Mesenchymal stem cell (in vitro differentiated cells and primary cell): ENCODE measurements around the gene RND3.
A peak's percentile ranks its signal among the peaks of the same experiment; 100 is the strongest.

ENCODE experiments used
- DNase-seq: peaks from one replicate; pipeline ENCODE4 v3.0.0-alpha.2; 2013
- H2AFZ ChIP-seq: one replicate; pipeline ENCODE4 v1.6.1; 2013; ENCODE audit warnings: low read depth, mild to moderate bottlenecking, control low read depth, inconsistent platforms, low read length, moderate library complexity
- H2AK5ac ChIP-seq: 2 replicates; pipeline ENCODE4 v1.6.1; 2013; ENCODE audit warnings: low read length, moderate library complexity, mild to moderate bottlenecking, inconsistent platforms; ENCODE audit not compliant: severe bottlenecking
- H2BK120ac ChIP-seq: one replicate; pipeline ENCODE4 v1.6.1; 2013; ENCODE audit warnings: low read depth, mild to moderate bottlenecking, inconsistent platforms, low read length, moderate library complexity
- H2BK12ac ChIP-seq, 2 experiments: one replicate each; pipeline ENCODE4 v1.6.1; 2013; ENCODE audit warnings: inconsistent platforms in 2 of 2, low read length in 2 of 2, mild to moderate bottlenecking in 2 of 2, moderate library complexity in 2 of 2, control low read depth in 1 of 2
- H2BK15ac ChIP-seq: one replicate; pipeline ENCODE4 v1.6.1; 2013; ENCODE audit warnings: mild to moderate bottlenecking, low read depth, inconsistent platforms; ENCODE audit not compliant: poor library complexity, severe bottlenecking
- H2BK5ac ChIP-seq: 2 replicates; pipeline ENCODE4 v1.6.1; 2013; ENCODE audit warnings: low read depth, mild to moderate bottlenecking, low read length, control low read depth, inconsistent platforms; ENCODE audit not compliant: poor library complexity, severe bottlenecking
- H3K14ac ChIP-seq, 2 experiments: one replicate each; pipeline ENCODE4 v1.6.1; 2013; ENCODE audit warnings: inconsistent platforms in 2 of 2, low read length in 2 of 2, control low read depth in 1 of 2, mild to moderate bottlenecking in 1 of 2, moderate library complexity in 1 of 2
- H3K18ac ChIP-seq, 2 experiments: one replicate each; pipeline ENCODE4 v1.6.1; 2013; ENCODE audit warnings: inconsistent platforms in 2 of 2, low read length in 2 of 2, control low read depth in 1 of 2, low read depth in 1 of 2, mild to moderate bottlenecking in 1 of 2
- H3K23ac ChIP-seq, 2 experiments: one replicate each; pipeline ENCODE4 v1.6.1; 2013; ENCODE audit warnings: inconsistent platforms in 2 of 2, low read length in 2 of 2, mild to moderate bottlenecking in 2 of 2, moderate library complexity in 2 of 2, control low read depth in 1 of 2
- H3K27ac ChIP-seq: 2 replicates; pipeline ENCODE4 v1.5.1; 2013; ENCODE audit warnings: mild to moderate bottlenecking, moderate library complexity, low read length, control low read depth, inconsistent platforms; ENCODE audit not compliant: poor library complexity, severe bottlenecking
- H3K27me3 ChIP-seq, 2 experiments: 2 replicates each; pipeline versions ENCODE4 v1.6.1 to v1.7.0; 2013; ENCODE audit warnings: low read length in 2 of 2, mild to moderate bottlenecking in 2 of 2, moderate library complexity in 2 of 2, control low read depth in 1 of 2, inconsistent platforms in 1 of 2; ENCODE audit not compliant: control insufficient read depth in 1 of 2, insufficient read depth in 1 of 2
- H3K36me3 ChIP-seq, 2 experiments: 2 replicates each; pipeline versions ENCODE4 v1.6.1 to v1.7.0; 2013; ENCODE audit warnings: low read length in 2 of 2, control low read depth in 1 of 2, inconsistent platforms in 1 of 2, low read depth in 1 of 2, mild to moderate bottlenecking in 1 of 2; ENCODE audit not compliant: insufficient read depth in 2 of 2, control insufficient read depth in 1 of 2
- H3K4ac ChIP-seq, 2 experiments: one replicate each; pipeline ENCODE4 v1.6.1; 2013; ENCODE audit warnings: inconsistent platforms in 2 of 2, low read length in 2 of 2, mild to moderate bottlenecking in 2 of 2, moderate library complexity in 2 of 2, control low read depth in 1 of 2, low read depth in 1 of 2
- H3K4me1 ChIP-seq: 2 replicates; pipeline ENCODE4 v1.6.1; 2013; ENCODE audit warnings: low read depth, low read length, control low read depth; ENCODE audit not compliant: control insufficient read depth, insufficient read depth
- H3K4me2 ChIP-seq: 2 replicates; pipeline ENCODE4 v1.6.1; 2013; ENCODE audit warnings: low read length, mild to moderate bottlenecking, inconsistent platforms; ENCODE audit not compliant: poor library complexity, severe bottlenecking
- H3K4me3 ChIP-seq, 2 experiments: 2 replicates each; pipeline versions ENCODE4 v1.5.1 to v1.7.0; 2013; ENCODE audit warnings: low read length in 2 of 2, mild to moderate bottlenecking in 2 of 2, control low read depth in 1 of 2, low read depth in 1 of 2; ENCODE audit not compliant: insufficient read depth in 1 of 2
- H3K79me1 ChIP-seq: replicated peaks from 2 replicates; pipeline ENCODE4 v1.6.1; 2013; ENCODE audit warnings: mild to moderate bottlenecking, control low read depth, low read length, inconsistent platforms; ENCODE audit not compliant: poor library complexity, severe bottlenecking
- H3K9ac ChIP-seq: 2 replicates; pipeline ENCODE4 v1.7.0; 2013; ENCODE audit warnings: mild to moderate bottlenecking, low read length, moderate library complexity
- H3K9me3 ChIP-seq: 2 replicates; pipeline ENCODE4 v1.7.0; 2013; ENCODE audit warnings: mild to moderate bottlenecking, low read length; ENCODE audit not compliant: control insufficient read depth
- H4K8ac ChIP-seq: one replicate; pipeline ENCODE4 v1.6.1; 2013; ENCODE audit warnings: inconsistent platforms, mild to moderate bottlenecking, low read length, moderate library complexity
- H4K91ac ChIP-seq: one replicate; pipeline ENCODE4 v1.6.1; 2013; ENCODE audit warnings: mild to moderate bottlenecking, low read length, inconsistent platforms
- WGBS: methylation state at CpG from one replicate; pipeline ENCODE4 v1.1.7; 2013; ENCODE audit warnings: mixed read lengths; 5-methylcytosine and 5-hydroxymethylcytosine counted together

RND3 gene

GRCh38 chr2:150428641-150429040 lies 58.8 kb downstream of the RND3 start:
- no peak overlapping the region for H3K23ac ChIP-seq
- no peak overlapping the region for H3K4me2 ChIP-seq
- 75% methylated on average over 1 of the region's 2 CpGs for WGBS

GRCh38 chr2:150427298-150427697 lies 60.2 kb downstream of the RND3 start:
- Histone ChIP-seq H4K91ac (no peak overlapping the region), H3K4me2 (no peak overlapping the region), H3K27me3 (no peaks in the 10 kb centered on the region), H2BK120ac (no peak overlapping the region), H2BK15ac (no peak overlapping the region), H3K4me3 (no peak overlapping the region), H2AK5ac (no peak overlapping the region), H3K9me3 (no peaks in the 10 kb centered on the region), H3K27ac (no peak overlapping the region), H2BK12ac (peak overlapping the region in 1 of 2 experiments; percentile 39), H3K23ac (no peak overlapping the region), H3K9ac (no peak overlapping the region), H3K14ac (no peak overlapping the region), H2BK5ac (no peak overlapping the region), H3K79me1 (no peaks in the 10 kb centered on the region), H3K36me3 (no peaks in the 10 kb centered on the region), H3K4me1 (no peaks in the 10 kb centered on the region), H4K8ac (no peak overlapping the region), H3K4ac (no peak overlapping the region), H2AFZ (no peak overlapping the region), H3K18ac (no peak overlapping the region)
- DNase-seq: no peak
- 47% methylated on average over 3 of the region's 3 CpGs for WGBS

More at GRCh38 chr2:150428641-150429040, 58.8 kb downstream of the RND3 start:
- no peak overlapping the region for H3K18ac ChIP-seq
- H4K8ac ChIP-seq: no peak overlapping the region
- H2AK5ac ChIP-seq: no peak overlapping the region
- H3K14ac ChIP-seq: no peak overlapping the region
- no peak overlapping the region for H3K9ac ChIP-seq
- no peaks in the 10 kb centered on the region for H3K4me1 ChIP-seq
- no peaks in the 10 kb centered on the region for H3K9me3 ChIP-seq
- no peaks in the 10 kb centered on the region for H3K27me3 ChIP-seq
- DNase-seq: no peak
- no peak overlapping the region for H2BK5ac ChIP-seq
- no peak overlapping the region for H3K27ac ChIP-seq
- H4K91ac ChIP-seq: no peak overlapping the region
- no peaks in the 10 kb centered on the region for H3K36me3 ChIP-seq
- H2AFZ ChIP-seq: no peak overlapping the region
- no peak overlapping the region for H2BK15ac ChIP-seq
- peak overlapping the region in 1 of 2 experiments; percentile 58 for H3K4ac ChIP-seq
- H3K79me1 ChIP-seq: no peaks in the 10 kb centered on the region
- H2BK120ac ChIP-seq: no peak overlapping the region
- H2BK12ac ChIP-seq: no peak overlapping the region
- H3K4me3 ChIP-seq: no peak overlapping the region

- Histone ChIP-seq H2AFZ (no peak overlapping the region), H3K23ac (no peak overlapping the region), H4K91ac (no peak overlapping the region), H3K27ac (no peak overlapping the region), H3K18ac (peak overlapping the region; percentile 40 to 76), H3K4me1 (no peaks in the 10 kb centered on the region), H2BK120ac (no peak overlapping the region), H3K36me3 (no peaks in the 10 kb centered on the region), H3K4me2 (no peak overlapping the region), H2AK5ac (no peak overlapping the region), H3K9ac (no peak overlapping the region), H2BK5ac (no peak overlapping the region), H4K8ac (peak overlapping the region; percentile 19), H3K79me1 (no peaks in the 10 kb centered on the region), H3K14ac (no peak overlapping the region), H2BK15ac (no peak overlapping the region), H3K27me3 (no peaks in the 10 kb centered on the region), H3K9me3 (no peaks in the 10 kb centered on the region), H2BK12ac (peak overlapping the region; percentile 38 to 96), H3K4ac (no peak overlapping the region), H3K4me3 (no peak overlapping the region)
- no peak for DNase-seq
- WGBS: 56% methylated on average over 3 of the region's 4 CpGs
Observed at GRCh38 chr2:150426724-150427123, 60.7 kb downstream of the RND3 start.

GRCh38 chr2:150426315-150426714 lies 61.2 kb downstream of the RND3 start:
- H2BK12ac ChIP-seq: peak overlapping the region; percentile 38 to 96
- peak; percentile 15 for DNase-seq
- WGBS: 88% methylated on average over 2 of the region's 2 CpGs

More at GRCh38 chr2:150426315-150426714, 61.2 kb downstream of the RND3 start:
- no peak overlapping the region for H4K91ac ChIP-seq
- H2BK120ac ChIP-seq: no peak overlapping the region
- no peak overlapping the region for H3K27ac ChIP-seq
- H2BK15ac ChIP-seq: no peak overlapping the region
- H3K27me3 ChIP-seq: no peaks in the 10 kb centered on the region
- peak overlapping the region; percentile 40 to 76 for H3K18ac ChIP-seq
- no peak overlapping the region for H3K4me2 ChIP-seq
- no peak overlapping the region for H2BK5ac ChIP-seq
- H3K4me3 ChIP-seq: no peak overlapping the region
- H2AFZ ChIP-seq: no peak overlapping the region
- no peak overlapping the region for H3K4ac ChIP-seq
- no peaks in the 10 kb centered on the region for H3K79me1 ChIP-seq
- no peak overlapping the region for H2AK5ac ChIP-seq
- H3K14ac ChIP-seq: no peak overlapping the region
- no peaks in the 10 kb centered on the region for H3K9me3 ChIP-seq
- no peak overlapping the region for H3K23ac ChIP-seq
- no peak overlapping the region for H3K9ac ChIP-seq
- H3K4me1 ChIP-seq: no peaks in the 10 kb centered on the region
- H3K36me3 ChIP-seq: no peaks in the 10 kb centered on the region
- peak overlapping the region; percentile 19 for H4K8ac ChIP-seq
